ENCODE measurements around the gene COMMD8. TPM values are rescaled to one million over a fixed set of nuclear protein-coding genes. Genes with fewer than 3 reads are reported as not detected.

COMMD8 gene
- total RNA-seq, 1 experiment from 2014 or later = 10.9 TPM

GRCh38 chr4:47500776-47501175 is 37.3 kb upstream of the COMMD8 start:
- no peaks in the 10 kb centered on the region for H3K79me2 ChIP-seq (ENCODE audit: insufficient read depth, low read length)
- H3K9ac ChIP-seq (ENCODE audit: extremely low read depth, insufficient read length, low read length) = no peak overlapping the region
- DNase-seq = no peak
- no peak overlapping the region for H2BK120ac ChIP-seq (ENCODE audit: low read depth, low read length, poor library complexity, severe bottlenecking)
- Mint-ChIP-seq H3K4me3 (no peak overlapping the region), H3K9me3 (no peaks in the 10 kb centered on the region), H3K27me3 (ENCODE audit: low read depth) (no peaks in the 10 kb centered on the region), H3K27ac (no peak overlapping the region), H3K36me3 (ENCODE audit: insufficient read depth in 1 of 3, low read depth in 3 of 3) (no peaks in the 10 kb centered on the region; a peak in 1 of 7 replicates), H3K4me1 (no peaks in the 10 kb centered on the region)
- H3K4ac ChIP-seq (ENCODE audit: low read depth, low read length) = no peak overlapping the region
- H2AFZ ChIP-seq (ENCODE audit: low read length) = no peak overlapping the region
- no peak overlapping the region for H4K8ac ChIP-seq (replicated peaks; ENCODE audit: insufficient read length, low read depth, low read length)
- no peak overlapping the region for H4K91ac ChIP-seq (ENCODE audit: insufficient read length, low read depth, low read length)
- H2BK12ac ChIP-seq (ENCODE audit: insufficient read length, low read depth, low read length) = no peak overlapping the region
- no peak overlapping the region for H2BK20ac ChIP-seq (ENCODE audit: low read depth, low read length, poor library complexity, severe bottlenecking)
- H4K5ac ChIP-seq (ENCODE audit: insufficient read length, low read depth, low read length) = no peak overlapping the region
- H3K23me2 ChIP-seq (ENCODE audit: insufficient read length, low read depth, low read length, poor library complexity, severe bottlenecking) = no peaks in the 10 kb centered on the region
- no peak overlapping the region for H3K23ac ChIP-seq (ENCODE audit: insufficient read length, low read depth, low read length)
- H4K20me1 ChIP-seq (ENCODE audit: control insufficient read depth, insufficient read depth, insufficient read length) = no peaks in the 10 kb centered on the region
- H2AK5ac ChIP-seq (ENCODE audit: insufficient read length, low read length) = no peak overlapping the region
- H3K56ac ChIP-seq (ENCODE audit: insufficient read length, low read depth, low read length) = no peak overlapping the region
- no peak overlapping the region for H3K18ac ChIP-seq (ENCODE audit: insufficient read length, low read depth, low read length)
- no peaks in the 10 kb centered on the region for H3K4me1 ChIP-seq (ENCODE audit: insufficient read depth, low read length)
- H3K4me2 ChIP-seq (ENCODE audit: insufficient read depth, insufficient read length, low read length) = no peak overlapping the region
- WGBS (ENCODE audit: extremely low coverage, insufficient read length, low lambda C conversion rate) = no CpG with 5 or more reads among the region's 3 CpGs
- H3K27me3 ChIP-seq (ENCODE audit: insufficient read depth, low read length) = no peaks in the 10 kb centered on the region
- H3K9me3 ChIP-seq (ENCODE audit: control insufficient read depth, low read depth, low read length) = no peaks in the 10 kb centered on the region
- H3K14ac ChIP-seq (ENCODE audit: insufficient read depth, low read length) = no peak overlapping the region
- H3K27ac ChIP-seq (ENCODE audit: insufficient read length, low read depth, low read length) = no peak overlapping the region
- H2BK15ac ChIP-seq (ENCODE audit: low read depth, low read length) = no peak overlapping the region
- no peaks in the 10 kb centered on the region for H3K79me1 ChIP-seq (ENCODE audit: insufficient read depth, low read depth, low read length, poor library complexity, severe bottlenecking)
- no peak overlapping the region for H3T11ph ChIP-seq (ENCODE audit: low read length)
- TF ChIP-seq, protein P1, sequence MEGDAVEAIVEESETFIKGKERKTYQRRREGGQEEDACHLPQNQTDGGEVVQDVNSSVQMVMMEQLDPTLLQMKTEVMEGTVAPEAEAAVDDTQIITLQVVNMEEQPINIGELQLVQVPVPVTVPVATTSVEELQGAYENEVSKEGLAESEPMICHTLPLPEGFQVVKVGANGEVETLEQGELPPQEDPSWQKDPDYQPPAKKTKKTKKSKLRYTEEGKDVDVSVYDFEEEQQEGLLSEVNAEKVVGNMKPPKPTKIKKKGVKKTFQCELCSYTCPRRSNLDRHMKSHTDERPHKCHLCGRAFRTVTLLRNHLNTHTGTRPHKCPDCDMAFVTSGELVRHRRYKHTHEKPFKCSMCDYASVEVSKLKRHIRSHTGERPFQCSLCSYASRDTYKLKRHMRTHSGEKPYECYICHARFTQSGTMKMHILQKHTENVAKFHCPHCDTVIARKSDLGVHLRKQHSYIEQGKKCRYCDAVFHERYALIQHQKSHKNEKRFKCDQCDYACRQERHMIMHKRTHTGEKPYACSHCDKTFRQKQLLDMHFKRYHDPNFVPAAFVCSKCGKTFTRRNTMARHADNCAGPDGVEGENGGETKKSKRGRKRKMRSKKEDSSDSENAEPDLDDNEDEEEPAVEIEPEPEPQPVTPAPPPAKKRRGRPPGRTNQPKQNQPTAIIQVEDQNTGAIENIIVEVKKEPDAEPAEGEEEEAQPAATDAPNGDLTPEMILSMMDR (conservative IDR thresholded peaks at IDR 0.05) = no peak
- no peak overlapping the region for H2BK5ac ChIP-seq (ENCODE audit: insufficient read length, low read length)

All from H9 (cell line).